ENCODE measurements around the gene SLCO4C1. TPM values are rescaled to one million over a fixed set of nuclear protein-coding genes. Genes with fewer than 3 reads are reported as not detected.

SLCO4C1 gene
- total RNA-seq, 6 experiments from 2014 or later, result 2.0 to 10.5 (median 5.5) TPM

DNA sequence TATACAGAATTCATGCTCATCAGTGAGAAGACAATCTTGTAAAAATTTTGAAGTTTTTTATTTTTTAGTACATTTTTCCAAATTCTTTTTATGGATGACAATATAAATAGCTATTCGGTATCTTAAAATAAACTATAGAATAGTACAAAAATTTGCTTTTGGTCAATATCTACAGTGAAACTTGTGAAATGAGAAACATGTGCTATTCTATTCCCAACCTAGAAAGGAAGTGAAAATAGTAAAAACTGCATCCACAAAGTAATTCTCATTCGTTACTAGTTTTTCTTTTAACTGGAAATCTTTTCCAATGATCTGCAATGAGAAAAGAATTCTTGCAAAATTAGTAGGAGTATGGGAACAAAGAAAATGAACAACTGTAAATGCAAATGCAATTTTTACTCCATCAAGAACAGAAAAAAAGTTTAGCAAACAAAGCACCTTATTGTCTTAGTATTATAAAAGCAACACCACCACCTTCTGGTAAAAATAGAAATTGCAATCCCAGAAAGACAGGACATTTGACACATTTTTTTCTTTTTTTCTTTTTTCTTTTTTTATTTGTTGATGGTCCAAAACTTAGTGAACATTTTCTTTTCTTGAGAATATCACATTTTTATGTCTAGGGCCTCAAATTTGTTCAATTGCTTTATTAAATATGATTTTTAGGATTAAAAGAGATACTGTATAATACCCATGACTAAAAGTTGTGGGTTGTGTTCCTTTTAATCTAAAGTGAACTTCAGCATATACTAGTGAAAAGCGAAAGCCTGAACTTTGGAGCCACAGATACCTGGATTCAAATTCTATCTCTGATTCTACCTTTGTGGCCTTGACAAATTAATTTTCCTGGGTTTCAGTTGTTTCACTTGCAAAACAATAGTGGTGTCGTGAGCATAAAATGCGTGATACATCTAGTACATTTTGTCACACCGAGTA is 72.3 kb downstream of the SLCO4C1 start:
- Histone ChIP-seq H3K27ac (no peak overlapping the region), H3K9me3 (peaks cover 0 to 9% (median 0%) of the 10 kb centered on the region in 4 donors), H3K4me1 (peaks cover 0 to 15% (median 0%) of the 10 kb centered on the region in 4 donors), H3K36me3 (no peaks in the 10 kb centered on the region), H3K27me3 (no peaks in the 10 kb centered on the region), H3K4me3 (no peak overlapping the region)
- ATAC-seq (peak; percentile 53 to 74 (median 66)), DNase-seq (no peak)
- TF ChIP-seq POLR2A (IDR thresholded peaks at IDR 0.05), result no peak
- TF ChIP-seq, protein P1, sequence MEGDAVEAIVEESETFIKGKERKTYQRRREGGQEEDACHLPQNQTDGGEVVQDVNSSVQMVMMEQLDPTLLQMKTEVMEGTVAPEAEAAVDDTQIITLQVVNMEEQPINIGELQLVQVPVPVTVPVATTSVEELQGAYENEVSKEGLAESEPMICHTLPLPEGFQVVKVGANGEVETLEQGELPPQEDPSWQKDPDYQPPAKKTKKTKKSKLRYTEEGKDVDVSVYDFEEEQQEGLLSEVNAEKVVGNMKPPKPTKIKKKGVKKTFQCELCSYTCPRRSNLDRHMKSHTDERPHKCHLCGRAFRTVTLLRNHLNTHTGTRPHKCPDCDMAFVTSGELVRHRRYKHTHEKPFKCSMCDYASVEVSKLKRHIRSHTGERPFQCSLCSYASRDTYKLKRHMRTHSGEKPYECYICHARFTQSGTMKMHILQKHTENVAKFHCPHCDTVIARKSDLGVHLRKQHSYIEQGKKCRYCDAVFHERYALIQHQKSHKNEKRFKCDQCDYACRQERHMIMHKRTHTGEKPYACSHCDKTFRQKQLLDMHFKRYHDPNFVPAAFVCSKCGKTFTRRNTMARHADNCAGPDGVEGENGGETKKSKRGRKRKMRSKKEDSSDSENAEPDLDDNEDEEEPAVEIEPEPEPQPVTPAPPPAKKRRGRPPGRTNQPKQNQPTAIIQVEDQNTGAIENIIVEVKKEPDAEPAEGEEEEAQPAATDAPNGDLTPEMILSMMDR (IDR thresholded peaks at IDR 0.05), result peak; percentile 63 to 74 (median 66)
- 33% methylated on average over 6 of the region's 6 CpGs for WGBS (ENCODE audit: insufficient coverage, low coverage, low lambda C conversion rate, missing lambda C conversion rate)
- intact Hi-C loops (cut with DNase I), result no loop called here

DNA sequence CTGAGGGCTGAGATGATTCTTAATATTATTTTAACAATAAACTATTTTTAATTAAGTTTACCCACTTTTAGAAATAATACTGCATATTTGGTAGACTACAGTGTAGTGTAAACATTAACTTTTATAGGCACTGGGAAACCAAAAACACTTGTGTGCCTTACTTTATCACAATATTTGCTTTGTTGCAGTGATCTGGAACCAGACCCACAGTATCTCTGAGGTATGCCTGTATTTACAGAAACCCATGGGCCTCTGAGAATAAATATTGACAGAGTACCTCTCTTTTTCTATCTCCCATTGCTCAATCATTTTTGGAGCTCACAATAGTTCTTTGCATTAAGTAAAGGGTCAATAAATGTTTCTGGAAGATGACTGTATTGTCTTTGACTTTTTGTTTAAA is 73.3 kb downstream of the SLCO4C1 start:
- intact Hi-C loops (cut with DNase I), result no loop called here
- Histone ChIP-seq H3K27ac (no peak overlapping the region), H3K4me1 (peaks cover 0 to 15% (median 0%) of the 10 kb centered on the region in 4 donors), H3K36me3 (no peaks in the 10 kb centered on the region), H3K27me3 (no peaks in the 10 kb centered on the region), H3K9me3 (peaks cover 0 to 9% (median 0%) of the 10 kb centered on the region in 4 donors), H3K4me3 (no peak overlapping the region)
- no peak for DNase-seq
- ATAC-seq, result peak; percentile 96 to 100 (median 98)
- TF ChIP-seq, protein P1 (IDR thresholded peaks at IDR 0.05), result no peak
- no peak for TF ChIP-seq POLR2A (IDR thresholded peaks at IDR 0.05)

DNA sequence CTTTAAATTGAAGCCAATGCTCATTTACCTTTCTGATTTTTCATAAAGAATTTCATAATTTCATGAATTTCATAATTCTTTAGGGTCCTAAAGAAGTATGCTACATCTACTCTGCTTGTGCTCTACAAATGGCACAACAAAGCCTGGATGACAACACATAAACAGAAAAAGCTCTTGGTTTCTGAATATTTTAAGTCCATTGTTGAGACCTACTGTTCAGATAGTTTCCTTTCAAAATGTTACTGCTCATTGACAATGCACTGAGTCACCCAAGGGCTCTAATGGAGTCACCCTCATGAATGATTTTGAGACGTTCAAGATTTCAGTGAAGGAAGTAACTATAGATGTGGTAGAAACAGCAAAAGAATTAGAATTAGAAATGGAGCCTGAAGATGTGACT is 74.1 kb downstream of the SLCO4C1 start:
- WGBS (ENCODE audit: insufficient coverage, low coverage, low lambda C conversion rate, missing lambda C conversion rate), result 93% methylated on average over 1 of the region's 1 CpG
- no peak overlapping the region for H3K4me3 ChIP-seq
- H3K9me3 ChIP-seq, result peaks cover 0 to 9% (median 0%) of the 10 kb centered on the region in 4 donors
- intact Hi-C loops (cut with DNase I), result no loop called here
- no peak overlapping the region for H3K27ac ChIP-seq
- no peaks in the 10 kb centered on the region for H3K27me3 ChIP-seq
- H3K36me3 ChIP-seq, result no peaks in the 10 kb centered on the region
- ATAC-seq, result no peak
- H3K4me1 ChIP-seq, result peaks cover 0 to 15% (median 0%) of the 10 kb centered on the region in 4 donors
- TF ChIP-seq POLR2A (IDR thresholded peaks at IDR 0.05), result no peak
- TF ChIP-seq, protein P1 (IDR thresholded peaks at IDR 0.05), result no peak
- DNase-seq, result no peak

DNA sequence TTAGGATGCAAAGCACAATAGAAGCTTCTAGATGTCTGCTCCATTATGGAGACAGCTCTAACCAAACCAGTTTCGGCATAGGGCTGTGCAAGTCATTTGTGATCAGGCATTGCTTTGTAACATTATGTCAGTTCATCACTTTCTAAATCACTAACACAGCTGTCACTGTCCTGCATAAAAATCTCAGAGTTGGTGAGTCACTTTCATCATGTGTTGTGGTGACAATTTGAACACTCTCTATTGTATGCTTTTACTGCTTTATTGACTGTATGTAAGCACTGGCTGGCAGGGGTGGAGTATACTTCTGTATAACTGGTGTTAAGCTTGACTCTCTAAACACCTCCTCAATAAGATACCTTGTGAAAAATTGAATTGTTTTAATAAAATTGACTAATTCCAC is 77.9 kb downstream of the SLCO4C1 start:
- DNase-seq (no peak), ATAC-seq (no peak)
- Histone ChIP-seq H3K36me3 (no peaks in the 10 kb centered on the region), H3K27me3 (no peaks in the 10 kb centered on the region), H3K4me3 (no peak overlapping the region), H3K4me1 (peaks cover 0 to 9% (median 0%) of the 10 kb centered on the region in 4 donors), H3K9me3 (peaks cover 0 to 9% (median 0%) of the 10 kb centered on the region in 4 donors), H3K27ac (no peak overlapping the region)
- intact Hi-C loops (cut with DNase I), result no loop called here
- WGBS (ENCODE audit: insufficient coverage, low coverage, low lambda C conversion rate, missing lambda C conversion rate), result 60% methylated on average over 1 of the region's 1 CpG
- no peak for TF ChIP-seq POLR2A (IDR thresholded peaks at IDR 0.05)
- TF ChIP-seq, protein P1 (IDR thresholded peaks at IDR 0.05), result no peak
